Activated CD4-positive, CD25-positive, alpha-beta regulatory T cell treated with anti-CD3 and anti-CD28 coated beads, Interleukin-2, amount 50 U/mL, for 72 hours (primary cell): ENCODE measurements around the gene KCNN1.
A peak's percentile ranks its signal among the peaks of the same experiment; 100 is the strongest.
"Not testable (repeated sequence)": the region's sequence is repeated elsewhere in the genome, so short reads cannot be mapped to it uniquely, and the experiment has no call there.

Source experiments
- DNase-seq: peaks from one replicate; pipeline ENCODE4 v3.0.0; 2021

Gene KCNN1

DNA sequence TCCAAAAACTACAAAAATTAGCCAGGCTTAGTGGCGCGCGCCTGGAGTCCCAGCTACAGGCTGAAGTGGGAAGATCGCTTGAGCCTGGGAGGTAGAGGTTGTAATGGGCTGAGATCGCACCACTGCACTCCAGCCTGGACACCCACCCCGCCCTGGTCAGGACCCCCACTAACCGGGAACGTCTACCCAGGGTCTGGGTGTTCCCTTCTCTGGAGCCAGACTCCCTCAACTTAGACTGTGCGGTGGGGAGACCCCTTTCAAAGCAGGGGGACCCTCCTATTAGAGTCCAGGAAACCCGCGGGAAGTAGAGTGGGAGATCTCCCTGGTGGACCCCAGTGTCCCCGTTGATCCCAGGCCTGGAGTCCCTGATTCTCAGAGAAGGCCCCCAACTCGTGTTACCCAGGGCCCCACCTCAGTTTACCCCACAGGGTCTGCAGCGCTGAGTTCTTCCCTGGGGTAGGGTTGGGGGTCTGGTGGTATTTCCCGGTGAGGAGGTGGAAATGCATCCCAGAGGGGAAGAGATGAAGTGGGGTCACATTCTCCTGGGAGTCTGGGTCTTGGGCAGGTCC, 35.0 kb downstream of the KCNN1 start:
- no peak for DNase-seq

DNA sequence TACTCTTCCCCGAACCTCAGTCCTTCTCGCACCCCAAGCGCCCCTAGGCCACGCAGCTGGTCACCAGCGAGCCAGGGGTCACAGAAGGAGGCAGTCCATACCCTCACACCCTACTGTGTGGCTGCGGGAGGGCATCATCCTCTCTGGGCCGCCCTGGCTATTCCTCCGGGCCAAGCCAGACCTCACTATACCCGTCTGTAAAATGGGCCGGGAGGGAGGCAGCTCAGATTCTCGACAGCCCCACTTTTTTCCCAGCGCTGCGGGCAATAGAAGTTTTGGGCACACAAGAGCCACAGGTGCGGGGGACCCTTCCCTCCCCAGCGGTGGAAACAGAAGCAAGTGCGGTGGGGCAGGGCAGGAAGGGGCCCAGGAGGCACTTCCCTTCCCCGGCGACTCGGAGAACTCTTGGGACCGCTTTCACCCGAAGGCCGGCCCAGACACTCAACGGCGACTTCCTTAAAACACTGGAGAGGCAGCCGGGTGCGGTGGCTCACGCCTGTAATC, 35.5 kb downstream of the KCNN1 start:
- no peak for DNase-seq

DNA sequence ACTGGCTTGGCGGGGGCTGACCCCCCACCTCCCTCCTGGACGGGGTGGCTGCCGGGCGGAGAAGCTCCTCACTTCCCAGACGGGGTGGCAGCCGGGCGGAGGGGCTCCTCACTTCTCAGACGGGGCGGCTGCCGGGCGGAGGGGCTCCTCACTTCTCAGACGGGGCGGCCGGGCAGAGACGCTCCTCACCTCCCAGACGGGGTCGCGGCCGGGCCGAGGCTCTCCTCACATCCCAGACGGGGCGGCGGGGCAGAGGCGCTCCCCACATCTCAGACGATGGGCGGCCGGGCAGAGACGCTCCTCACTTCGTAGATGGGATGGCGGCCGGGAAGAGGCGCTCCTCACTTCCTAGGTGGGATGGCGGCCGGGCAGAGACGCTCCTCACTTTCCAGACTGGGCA, 38.8 kb downstream of the KCNN1 start:
- not testable (repeated sequence) for DNase-seq

DNA sequence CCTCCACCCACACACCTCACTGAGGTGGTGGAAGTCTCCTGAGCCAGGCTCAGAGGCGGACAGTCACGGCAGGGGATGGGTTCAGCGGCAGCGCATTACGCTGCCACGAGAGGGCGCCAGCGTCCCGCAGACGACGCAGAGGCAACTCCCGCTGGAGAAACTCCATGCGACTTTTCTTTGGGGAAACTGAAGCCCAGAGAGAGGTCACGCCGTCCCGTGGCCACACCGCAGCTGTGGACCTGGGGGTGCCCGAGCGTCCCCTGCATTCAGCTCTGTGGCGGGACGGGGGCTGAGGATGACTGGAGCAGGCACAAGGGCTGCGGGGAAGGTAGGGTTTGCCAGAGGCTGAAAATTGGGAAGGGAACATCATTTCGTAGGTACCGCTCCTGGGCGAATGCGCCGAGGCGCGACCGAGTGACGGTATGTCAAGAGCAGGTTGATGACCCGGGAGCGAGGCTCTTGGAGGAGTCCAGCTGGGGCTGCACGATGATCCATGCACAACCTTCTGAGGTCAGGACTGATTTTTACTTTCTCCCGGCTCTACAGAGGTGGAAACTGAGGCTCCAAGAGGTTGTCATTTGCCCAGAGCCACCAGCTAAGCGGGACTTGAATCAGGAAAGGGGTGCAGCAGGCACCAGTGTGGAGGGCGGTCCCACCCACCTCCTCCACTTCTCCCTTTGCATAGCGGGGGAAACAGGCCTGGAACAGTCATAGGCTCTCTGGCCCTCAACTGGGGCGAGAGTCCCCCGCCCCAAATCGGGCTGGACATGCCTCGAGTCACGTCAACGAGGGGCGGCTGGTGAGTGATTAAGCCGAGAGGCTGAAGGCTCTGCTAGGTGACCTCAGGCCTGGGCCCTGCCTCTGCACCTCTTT, 40.4 kb downstream of the KCNN1 start:
- peak; percentile 89 for DNase-seq

DNA sequence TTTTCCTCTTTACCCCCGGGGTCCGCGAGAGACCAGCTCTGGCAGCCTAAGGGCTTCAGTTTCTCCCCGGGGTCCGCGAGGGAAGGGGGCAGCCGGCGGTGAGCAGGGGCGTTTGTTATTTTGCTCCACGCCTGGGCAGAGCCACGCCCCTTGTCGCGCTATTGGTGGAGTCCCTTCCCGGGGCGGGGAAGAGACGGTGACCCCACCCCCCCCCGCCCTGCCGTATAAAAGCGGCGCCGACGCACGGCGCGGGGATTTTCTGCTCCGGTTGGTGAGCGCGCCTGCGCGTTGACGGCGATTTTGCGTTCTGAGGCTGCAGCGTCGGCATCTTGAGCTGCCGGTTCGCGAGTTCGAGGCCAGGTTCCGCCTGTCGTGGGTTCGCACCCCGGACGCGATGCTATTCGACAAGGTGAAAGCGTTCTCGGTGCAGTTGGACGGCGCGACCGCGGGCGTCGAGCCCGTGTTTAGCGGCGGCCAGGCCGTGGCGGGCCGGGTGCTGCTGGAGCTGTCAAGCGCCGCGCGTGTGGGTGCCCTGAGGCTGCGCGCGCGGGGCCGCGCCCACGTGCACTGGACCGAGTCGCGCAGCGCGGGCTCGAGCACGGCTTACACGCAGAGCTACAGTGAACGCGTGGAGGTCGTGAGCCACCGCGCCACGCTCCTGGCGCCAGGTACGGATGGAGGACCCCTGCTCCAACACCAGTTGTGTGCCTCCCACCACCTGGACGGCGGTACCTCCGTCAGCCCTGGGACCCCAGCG, 41.2 kb downstream of the KCNN1 start, which contains the start of gene ARRDC2:
Gene ARRDC2, plus strand, starts transcription at position 254 of the 757 bp plus-strand sequence. Its CDS starts 141 bp downstream, at position 395.
- peak; percentile 84 for DNase-seq

DNA sequence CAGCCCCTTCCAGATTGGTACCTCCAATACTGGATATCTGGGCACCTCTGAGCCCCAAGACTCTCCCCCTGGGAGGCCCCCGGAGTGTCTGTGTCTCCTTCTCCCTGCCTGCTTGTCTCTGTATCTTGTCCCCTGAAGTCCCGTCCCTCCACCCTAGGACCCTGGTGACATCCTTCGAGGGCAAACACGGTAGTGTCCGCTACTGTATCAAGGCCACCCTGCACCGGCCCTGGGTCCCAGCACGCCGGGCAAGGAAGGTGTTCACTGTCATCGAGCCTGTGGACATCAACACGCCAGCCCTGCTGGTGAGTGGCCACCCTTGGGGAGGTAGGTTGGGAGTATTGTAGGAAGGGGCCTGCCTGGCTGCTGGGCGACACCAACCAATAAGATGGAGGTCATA, 41.9 kb downstream of the KCNN1 start:
- no peak for DNase-seq

DNA sequence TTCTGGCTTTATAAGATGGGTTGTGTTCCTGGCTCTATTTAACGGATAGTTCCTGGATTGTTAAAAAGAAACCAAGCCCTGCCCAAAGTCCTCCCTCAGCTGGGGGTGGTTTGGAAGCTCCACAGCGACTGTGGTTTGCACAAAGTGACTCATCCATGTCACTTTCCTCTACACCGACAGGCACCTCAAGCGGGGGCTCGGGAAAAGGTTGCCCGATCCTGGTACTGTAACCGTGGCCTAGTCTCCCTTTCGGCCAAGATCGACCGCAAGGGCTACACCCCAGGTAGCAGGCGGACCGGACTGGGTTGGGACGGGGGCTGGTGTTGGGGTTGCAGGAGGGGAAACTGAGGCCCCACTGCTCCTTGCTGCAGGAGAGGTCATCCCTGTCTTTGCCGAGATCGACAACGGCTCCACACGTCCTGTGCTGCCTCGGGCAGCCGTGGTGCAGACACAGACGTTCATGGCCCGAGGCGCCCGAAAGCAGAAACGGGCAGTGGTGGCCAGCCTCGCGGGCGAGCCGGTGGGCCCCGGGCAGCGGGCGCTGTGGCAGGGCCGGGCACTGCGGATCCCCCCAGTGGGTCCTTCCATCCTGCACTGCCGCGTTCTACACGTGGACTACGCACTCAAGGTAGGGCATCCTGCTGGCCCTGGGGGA, 42.6 kb downstream of the KCNN1 start:
- DNase-seq, result no peak

DNA sequence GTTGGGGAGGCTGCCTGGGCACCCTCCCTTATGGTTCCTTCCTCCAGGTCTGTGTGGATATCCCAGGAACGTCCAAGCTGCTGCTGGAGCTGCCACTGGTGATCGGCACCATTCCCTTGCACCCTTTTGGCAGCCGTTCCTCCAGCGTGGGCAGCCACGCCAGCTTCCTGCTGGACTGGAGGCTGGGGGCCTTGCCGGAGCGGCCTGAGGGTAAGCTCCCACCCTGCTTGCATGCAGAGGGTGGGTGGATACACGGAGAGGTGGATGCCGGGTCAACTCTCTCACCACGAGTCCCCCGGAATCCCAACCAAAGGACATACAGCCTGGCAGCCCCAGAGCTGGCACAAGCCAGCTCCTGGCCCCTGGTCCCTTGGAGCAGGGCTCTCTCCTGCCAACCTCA, 43.2 kb downstream of the KCNN1 start:
- no peak for DNase-seq

DNA sequence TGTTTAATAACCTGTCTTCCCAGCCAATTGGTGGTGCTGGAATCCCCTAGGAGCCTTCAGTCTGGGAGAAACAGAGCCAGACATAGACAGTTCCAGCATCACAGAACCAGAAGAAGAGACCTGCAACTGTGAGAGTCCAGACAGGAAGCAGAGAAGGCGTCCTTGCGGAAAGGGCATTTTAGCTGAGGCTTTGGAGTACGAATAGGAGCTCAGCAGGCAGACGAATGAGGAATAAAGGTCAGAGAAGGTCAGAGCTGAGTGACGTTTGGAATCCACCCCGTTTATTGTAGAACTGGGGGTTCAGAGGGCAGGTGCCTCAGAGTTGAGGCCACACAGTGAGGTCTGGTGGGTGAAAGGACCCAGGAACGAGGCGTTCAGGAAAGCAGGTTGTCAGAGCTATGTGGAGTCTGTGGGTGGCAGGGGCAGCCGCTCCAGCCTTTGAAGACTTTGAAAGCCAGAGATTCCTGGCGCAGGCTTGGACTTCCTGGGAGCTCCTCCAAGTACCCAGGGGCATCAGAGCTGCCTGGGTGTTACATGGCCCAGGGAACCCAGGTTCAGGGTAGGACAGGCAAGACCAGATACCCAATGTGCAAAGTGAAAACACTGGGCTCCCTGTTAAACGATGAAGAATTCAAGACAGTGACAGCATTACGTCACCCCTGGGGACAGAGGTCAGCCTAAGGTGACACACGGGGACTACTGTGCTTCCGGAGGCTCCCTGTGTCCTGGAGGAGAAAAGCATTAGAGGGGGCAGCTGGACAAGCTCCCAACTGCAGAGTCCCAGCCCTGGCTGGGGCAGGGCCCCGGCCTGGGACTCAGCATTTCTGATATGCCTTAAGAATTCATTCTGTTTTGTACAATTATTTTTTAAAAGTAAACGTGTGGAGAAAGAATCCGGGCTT, 46.6 kb downstream of the KCNN1 start:
- DNase-seq, result no peak

DNA sequence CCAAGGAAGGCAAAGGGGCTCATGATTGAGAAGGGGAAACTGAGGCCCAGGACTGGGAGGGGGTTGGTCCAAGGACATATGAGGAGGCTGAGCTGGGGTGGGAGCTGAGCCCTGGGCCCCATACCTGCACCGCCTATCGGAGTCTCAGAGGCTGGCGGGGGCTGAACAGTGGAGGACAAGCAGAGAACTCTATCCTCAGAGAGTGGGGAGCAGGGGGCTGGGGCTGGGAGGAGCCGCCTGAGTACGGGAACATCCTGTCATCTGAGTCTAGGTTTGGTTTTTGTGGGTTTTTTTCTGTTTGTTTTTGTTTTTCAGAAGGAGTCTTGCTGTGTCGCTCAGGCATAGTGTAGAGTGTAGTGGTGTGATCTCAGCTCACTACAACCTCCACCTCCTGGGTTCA, 47.3 kb downstream of the KCNN1 start:
- DNase-seq, result no peak

DNA sequence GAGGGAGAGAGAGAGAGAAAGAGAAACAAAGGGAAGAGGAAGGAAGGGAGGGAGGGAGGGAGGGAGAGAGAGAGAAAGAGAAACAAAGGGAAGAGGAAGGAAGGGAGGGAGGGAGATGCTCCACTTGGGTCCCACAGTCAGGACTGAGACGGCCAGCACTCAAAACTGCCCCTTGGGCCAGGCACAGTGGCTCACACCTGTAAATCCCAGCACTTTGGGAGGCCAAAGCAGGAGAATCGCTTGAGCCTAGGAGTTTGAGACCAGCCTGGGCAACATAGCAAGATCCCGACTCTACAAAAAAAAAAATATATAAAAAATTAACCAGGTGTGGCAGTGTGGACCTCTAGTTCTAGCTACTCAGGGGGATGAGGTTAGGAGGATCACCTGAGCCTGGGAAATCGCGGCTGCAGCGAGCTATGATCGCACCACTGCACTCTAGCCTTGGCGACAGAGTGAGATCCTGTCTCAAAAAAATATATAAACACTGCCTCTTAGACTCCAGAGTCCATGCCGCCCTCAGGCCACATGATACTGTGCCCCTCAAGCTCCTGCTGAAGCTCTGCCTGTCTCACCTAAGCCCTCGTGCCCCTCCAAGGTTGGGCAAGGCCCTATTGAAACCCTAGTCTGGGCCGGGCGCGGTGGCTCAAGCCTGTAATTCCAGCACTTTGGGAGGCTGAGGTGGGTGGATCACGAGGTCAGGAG, 49.5 kb downstream of the KCNN1 start:
- DNase-seq, result no peak

DNA sequence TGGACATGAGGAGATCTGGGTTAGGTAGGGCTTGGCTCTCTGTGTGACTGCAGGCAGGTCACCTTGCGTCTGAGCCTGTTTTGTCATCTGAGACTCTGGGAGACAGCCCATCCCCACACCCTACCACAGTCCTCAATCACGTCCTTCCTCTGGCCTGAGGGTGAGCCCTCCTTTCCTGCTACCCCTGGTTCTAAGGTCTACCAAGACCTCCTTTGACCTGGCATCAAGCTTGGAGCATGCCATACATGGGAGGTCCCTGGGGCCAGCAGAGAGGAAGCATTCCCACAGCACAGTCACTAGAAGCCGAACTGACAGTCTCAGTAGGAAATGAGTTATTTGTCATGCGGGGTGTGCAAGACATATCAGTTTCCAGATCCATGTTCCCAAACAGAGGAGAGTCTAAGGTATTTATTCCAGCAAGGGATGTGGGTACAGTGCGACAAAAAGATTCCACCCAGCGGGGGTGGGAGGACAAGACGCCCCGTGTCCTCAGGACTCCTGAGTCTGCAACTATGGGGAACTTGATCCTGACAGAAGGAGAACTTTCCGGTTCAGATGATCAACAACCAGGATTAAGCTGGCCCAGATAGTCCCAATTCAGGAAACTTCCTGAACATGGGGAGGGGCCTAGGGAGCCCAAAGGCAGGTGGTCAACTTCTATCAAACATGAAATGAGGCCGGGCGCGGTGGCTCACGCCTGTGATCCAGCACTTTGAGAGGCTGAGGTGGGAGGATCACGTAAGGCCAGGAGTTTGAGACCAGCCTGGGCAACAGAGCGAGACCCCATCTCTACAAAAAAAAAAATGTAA, 50.6 kb downstream of the KCNN1 start:
- no peak for DNase-seq

DNA sequence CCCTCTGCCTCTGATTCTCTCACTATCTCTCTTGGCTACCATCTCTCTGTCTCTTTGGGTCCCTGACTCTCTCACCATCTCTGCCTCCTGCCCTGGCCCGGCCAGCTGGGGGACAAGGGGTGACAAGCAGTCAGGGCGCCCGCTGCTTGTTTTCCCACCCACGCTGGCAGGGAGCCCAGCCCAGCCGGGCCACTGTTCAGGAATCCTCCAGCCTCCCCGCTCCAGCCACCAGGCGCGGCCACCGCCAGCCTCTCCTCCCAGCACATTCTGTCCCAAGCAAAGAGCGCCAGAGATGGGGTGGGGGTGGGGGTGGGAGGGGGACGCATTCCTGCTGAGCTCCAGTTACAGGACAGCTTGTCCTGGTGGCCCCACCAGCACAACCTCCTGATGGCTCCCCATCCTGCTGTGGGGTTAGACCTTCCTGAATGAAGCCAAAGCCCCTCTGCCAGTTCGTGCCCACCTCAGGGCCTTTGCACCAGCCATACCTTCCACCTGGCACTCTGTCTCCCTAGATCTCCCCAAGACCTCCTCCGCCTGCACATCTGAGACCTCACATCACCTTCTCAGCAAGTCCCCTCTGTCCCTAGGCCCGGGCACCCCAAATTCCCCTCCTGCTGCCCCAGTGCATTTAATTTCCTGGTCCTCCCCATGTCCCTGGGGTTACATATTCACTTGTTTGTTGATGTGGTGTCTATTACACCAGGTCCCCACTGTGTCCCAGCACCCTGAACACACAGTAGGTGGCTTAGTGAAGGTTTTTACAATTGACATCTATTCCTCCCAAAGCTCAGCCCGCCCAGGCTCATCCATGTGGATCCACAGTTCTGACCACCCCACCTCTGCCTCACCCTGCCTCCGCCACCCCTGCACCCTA, 53.5 kb downstream of the KCNN1 start:
- DNase-seq, result no peak

DNA sequence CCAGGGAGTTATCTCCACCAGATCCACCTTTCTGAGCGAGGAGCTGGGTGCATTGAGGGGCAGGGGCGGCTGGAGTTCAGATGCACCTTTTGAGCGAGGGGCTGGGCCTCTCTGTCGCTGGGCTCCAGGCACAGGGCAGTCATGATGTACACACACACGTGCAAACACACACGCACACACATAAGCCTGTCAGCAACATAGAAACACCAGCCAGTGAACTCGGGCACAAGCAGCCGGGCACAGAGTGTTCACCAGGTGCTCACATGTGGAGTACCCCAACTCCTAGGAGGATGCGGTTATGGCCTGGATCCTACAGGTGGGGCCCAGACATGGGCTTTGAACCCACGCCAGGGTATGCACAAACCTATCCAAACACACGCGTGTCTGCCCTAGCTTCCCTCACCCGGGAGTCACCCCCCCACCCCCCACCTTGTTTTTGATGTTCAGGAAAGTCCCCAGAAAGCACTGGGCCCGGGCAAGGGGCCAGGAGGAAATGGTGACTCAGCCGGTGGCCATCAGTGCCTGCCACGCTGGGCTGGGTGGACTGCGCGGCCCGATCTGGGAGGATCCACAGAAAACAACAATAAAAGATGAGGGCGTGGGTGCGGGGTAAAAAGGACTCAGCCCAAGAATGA, 54.3 kb downstream of the KCNN1 start:
- DNase-seq, result peak; percentile 75

DNA sequence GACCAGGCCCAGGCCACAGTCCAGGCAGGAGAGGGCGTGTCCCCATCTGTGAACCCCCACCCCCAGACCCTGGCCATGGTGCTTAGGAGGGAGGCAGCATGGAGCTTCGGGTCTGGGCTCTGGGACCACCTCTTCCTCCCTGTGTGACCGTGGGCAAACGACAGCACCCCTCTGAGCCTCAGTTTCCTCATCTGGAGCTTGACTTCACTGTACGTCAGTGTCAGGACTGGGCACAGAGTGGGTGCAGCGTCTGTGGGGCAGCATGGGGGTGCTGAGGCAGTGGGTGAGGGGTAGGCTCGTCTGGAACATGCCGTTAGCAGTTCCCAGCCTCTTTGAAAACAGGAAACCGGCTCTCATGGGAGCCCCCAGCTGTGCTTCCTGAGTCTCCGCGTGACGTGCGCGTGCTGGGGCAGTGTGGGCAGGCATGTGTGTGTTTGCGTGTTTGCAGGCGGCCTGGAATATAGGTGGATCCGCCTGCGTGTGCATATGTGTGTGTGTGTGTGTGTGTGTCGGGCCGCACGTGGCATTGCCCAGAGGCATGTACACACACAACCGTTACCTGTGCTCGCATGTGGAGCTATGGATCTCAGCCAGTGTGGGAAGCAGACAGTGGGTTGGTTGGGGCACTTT, 56.8 kb downstream of the KCNN1 start:
- DNase-seq, result no peak

DNA sequence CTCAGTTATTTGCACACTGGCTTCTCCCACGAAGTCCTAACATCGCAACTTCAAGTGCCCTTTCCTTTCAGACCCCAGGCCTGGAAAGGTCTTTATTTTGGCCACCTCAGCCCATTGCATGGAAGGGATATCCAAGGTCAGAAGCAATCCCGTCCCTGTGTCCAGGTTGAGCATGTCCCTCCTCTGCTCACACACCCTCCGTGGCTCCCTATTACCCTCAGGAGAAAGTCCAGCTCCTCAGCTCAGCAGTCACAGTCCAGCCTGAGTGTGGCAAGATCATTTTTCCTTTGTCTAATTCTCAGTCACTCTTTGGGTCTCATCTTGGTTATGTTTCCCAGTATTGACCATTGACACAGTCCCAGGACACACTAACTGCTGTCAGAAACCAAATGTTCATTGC, 60.2 kb downstream of the KCNN1 start:
- no peak for DNase-seq

DNA sequence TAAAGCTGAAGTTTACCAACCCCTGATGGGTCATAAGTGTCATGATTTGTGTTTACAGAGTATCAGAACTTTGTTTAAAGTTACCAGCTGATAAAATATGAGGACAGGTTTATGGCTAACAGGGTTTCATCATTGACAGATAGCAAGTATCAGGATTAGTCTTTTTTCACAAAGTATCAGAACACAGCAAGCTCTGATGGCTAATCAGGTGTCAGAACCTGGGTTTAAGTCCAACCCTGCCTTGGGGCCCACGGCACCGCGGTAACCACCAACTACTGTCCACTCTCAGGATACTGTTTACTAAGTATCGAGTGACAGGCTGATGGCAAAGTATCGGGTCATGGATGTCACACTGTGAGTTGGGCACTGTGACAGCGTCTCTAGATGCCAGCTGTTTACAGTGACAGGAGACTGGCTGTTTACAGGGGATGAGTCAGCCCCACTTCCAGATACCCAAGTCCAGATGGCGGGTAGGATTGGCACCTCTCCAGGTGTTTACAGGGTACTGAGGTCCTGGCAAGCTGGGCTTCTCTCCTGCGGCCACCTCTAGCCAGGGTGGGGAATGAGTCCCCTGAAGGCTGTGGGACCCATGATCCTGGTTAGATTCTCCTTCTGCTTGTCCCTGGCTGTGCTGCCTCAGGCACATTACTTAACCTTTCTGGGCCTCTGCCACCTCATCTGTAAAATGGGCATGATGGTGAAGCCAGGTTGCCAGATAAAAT, 62.9 kb downstream of the KCNN1 start:
- DNase-seq, result no peak

DNA sequence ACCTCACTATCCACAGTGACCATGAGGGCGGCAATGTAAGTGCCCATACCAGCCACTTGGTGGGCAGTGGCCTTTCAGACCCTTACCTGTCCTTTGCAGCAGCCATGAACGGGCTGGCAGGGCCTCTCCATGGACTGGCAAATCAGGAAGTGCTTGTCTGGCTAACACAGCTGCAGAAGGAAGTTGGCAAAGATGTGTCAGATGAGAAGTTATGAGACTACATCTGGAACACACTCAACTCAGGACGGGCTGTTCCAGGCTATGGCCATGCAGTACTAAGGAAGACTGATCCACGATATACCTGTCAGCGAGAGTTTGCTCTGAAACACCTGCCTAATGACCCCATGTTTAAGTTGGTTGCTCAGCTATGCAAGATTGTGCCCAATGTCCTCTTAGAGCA, 64.5 kb downstream of the KCNN1 start:
- not testable (repeated sequence) for DNase-seq
